HG03135 (cell line): ENCODE results near the gene TNFAIP3.
A peak's percentile ranks its signal among the peaks of the same experiment; 100 is the strongest.
"Not testable (repeated sequence)": the region's sequence is repeated elsewhere in the genome, so short reads cannot be mapped to it uniquely, and the experiment has no call there.

Experiments used
- ATAC-seq: cut with Tn5 transposase; IDR thresholded peaks from one replicate; pipeline ENCODE4 v1.9.1; 2021; ENCODE audit warnings: mild to moderate bottlenecking, moderate library complexity; ENCODE audit not compliant: unreplicated experiment

TNFAIP3 gene

GRCh38 chr6:137866914-137867684 is at the start of gene TNFAIP3:
TSS of gene TNFAIP3 (plus strand) at chr6:137867259. CDS start at chr6:137871228, 3,969 bp downstream.
- ATAC-seq = peak; percentile 70

DNA sequence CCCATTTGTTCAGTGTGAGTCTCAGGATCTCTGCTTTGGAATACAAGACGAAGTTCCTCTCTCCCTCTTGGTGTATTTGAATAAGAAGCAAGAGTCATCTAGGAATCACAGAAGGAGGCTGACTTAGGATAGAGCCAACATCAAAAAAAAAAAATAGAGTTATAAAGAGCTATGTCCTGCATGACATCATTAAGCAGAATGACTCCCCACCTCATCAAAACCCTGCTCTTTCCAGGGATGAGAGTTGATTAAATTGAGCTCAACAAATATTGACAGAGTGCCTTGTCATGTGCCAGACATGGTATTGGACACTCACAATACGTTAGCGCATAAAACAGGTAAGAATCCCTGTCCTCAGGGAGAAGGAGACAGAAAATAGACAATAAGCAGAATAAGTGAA is 48.6 kb upstream of the TNFAIP3 start:
- ATAC-seq = no peak

DNA sequence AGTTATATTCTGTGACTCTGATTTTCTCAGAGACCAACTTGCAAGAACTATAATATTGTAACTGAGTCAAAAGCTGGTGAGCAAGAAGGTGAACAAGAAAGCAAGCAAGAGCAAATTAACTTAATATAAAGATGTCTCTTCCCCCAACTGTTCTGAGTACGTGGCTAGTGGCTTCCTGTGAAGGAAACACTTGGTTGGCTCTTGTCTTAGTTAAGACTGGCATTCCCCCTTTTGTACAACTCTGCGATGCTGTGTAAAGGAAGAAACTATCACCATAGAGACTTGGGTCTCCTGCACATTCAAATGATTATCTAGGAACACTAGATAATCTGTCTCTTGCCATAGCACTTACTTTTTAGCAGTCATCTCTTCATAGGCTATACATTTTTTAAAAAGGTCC is 47.3 kb upstream of the TNFAIP3 start:
- peak; percentile 42 for ATAC-seq

- ATAC-seq = no peak
These were observed 46.6 kb upstream of the TNFAIP3 start for GRCh38 chr6:137820425-137820824.

GRCh38 chr6:137820952-137821351 is 46.1 kb upstream of the TNFAIP3 start:
- ATAC-seq = no peak

DNA sequence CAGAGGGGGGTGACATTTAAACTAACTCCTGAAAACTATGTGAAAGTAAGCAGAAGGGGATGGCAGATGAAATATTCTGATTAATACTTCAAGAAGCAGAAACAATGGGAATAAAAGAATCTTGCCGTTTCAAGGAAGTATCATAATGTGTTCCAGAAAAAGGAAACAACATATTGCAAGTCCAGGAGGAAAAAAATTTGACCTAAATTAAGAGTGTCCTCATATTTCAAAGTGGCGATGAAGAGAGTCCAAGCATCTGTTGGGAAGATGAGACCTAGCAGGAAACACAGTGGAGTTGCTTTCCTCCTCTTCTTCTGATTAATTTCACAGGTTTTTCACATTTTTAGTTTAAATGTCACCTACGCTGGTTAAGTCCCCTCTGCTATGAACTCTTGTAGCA is 45.6 kb upstream of the TNFAIP3 start:
- ATAC-seq = no peak

DNA sequence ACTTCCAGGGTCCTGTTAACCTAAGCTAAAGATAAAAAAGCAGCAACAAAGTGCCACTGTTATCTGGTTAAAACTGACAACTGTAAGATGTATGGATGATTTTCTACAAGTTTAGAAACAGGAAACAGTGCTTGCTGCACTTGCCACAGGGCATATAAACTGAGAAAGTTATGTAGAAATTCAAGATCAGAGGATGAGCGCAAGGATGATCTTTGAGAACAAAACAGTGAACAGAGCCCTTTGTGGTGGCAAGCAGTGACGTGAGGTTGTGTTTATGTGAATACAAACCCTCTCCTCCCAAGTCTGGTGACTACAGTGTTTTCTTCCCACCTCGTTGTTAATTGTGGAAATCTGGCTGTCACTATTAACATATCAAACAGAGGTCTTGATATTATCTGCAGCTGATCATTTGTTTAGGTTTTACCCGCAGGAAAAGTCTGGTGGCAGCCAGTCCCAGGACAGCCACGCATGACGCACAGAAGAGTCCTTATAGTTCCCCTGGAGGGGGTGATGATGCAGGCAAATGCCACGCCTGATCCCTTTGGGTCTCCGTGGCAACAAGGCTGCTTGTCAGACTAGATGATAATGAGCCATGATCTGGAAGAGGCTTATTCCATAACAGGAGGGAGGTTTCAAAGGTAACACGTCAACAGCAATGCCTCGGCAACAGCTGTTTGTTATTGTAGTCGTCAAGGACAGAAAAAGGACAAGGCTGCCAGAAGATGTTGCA is 43.1 kb upstream of the TNFAIP3 start:
- ATAC-seq = no peak

GRCh38 chr6:137824556-137824879 is 42.5 kb upstream of the TNFAIP3 start:
- no peak for ATAC-seq

DNA sequence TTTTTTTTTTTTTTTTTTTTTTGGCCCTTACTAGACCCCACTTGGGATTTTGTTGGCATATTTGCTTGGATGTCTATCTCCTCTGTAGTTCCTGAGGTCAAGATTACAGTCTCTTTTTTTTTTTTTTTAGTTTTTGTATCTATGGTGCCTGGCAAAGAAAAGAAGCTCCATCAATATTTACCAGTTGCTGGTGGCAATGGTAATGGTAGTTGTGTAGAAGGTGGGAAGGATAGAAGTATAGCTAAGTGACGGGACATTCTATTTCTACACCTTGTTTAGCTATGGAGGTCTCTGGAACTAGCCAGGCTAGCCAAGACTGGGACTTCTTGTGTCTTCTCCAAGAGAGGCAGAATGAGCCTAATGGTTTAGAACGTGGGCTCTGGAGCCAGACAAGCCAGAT is 42.2 kb upstream of the TNFAIP3 start:
- ATAC-seq = no peak

DNA sequence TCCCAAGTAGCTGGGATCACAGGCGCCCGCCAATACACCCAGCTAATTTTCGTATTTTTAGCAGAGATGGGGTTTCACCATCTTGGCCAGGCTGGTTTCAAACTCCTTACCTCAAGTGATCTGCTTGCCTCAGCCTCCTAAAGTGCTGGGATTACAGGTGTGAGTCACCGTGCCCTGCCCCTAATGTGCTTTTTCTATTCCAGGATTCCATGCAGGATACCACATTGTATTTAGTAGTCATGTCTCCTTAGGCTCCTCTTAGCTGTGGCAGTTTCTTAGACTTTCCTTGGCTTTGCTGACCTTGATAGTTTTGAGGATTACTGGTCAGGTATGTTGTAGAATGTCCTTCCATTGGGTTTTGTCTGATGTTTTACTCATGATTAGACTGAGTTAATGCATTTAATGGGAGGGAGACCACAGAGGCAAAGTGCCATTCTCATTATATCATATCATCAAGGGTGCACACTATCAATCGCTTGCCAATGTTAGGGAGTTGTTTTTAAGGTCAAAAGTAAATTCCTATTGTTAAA is 39.6 kb upstream of the TNFAIP3 start:
- ATAC-seq = no peak

DNA sequence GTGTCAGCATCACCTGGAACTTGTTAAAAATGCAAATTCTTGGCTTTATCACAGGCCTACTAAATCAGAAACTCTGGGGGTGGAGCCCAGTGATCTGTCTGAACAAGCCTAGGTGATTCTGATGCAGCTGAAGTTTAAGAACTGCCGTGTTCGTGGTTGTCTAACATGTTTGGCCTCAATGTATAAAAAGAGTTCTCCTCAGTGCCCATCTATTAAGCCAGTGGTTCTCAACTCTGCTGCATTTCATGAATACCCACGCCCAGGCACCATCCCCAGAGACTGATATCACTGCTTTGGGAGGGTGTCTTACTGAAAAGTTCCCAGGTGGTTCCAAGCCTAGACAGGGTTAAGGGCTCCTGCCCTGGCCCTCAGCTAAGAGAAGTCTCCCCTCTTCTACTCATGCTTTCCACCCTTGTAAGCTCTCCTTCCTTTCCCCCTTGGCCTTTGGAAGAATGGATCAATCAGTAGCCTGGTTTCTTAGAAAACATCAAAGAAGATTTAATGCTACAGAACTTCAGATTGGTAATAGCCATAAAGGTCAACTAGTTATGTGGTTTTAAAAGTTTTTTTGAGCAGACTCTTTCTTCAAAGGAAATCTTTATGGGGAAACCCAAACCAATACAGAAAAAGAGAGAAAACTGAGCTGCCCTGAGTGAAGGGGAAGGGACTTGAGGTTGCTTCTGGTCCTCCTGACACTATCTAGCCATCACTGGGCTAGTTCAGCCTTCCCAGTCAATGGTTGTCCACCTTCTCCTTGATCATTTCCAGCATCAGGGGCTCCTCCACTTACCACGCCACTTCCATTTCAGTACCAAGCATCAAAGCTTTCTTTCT is 38.9 kb upstream of the TNFAIP3 start:
- peak; percentile 62 for ATAC-seq

- ATAC-seq = no peak
These were observed 37.4 kb upstream of the TNFAIP3 start for GRCh38 chr6:137829641-137830083.

- no peak for ATAC-seq
These were observed 36.5 kb upstream of the TNFAIP3 start for GRCh38 chr6:137830511-137830911.

- ATAC-seq = no peak
These were observed 34.9 kb upstream of the TNFAIP3 start for GRCh38 chr6:137832110-137832509.

- ATAC-seq = no peak
These were observed 32.6 kb upstream of the TNFAIP3 start for GRCh38 chr6:137834508-137834907.

- no peak for ATAC-seq
These were observed 30.3 kb upstream of the TNFAIP3 start for GRCh38 chr6:137836788-137837187.

DNA sequence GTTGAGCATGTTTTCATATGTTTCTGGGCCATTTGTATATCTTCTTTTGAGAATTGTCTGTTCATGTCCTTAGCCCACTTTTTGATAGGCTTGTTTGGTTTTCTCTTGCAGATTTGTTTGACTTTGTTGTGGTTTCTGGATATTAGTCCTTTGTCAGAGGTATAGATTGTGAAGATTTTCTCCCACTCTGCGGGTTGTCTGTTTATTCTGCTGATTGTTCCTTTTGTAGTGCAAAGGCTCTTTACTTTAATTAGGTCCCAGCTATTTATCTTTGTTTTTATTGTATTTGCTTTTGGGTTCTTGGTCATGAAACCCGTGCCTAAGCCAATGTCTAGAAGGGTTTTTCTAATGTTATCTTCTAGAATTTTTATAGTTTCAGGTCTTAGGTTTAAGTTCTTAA is 29.0 kb upstream of the TNFAIP3 start:
- ATAC-seq = not testable (repeated sequence)

DNA sequence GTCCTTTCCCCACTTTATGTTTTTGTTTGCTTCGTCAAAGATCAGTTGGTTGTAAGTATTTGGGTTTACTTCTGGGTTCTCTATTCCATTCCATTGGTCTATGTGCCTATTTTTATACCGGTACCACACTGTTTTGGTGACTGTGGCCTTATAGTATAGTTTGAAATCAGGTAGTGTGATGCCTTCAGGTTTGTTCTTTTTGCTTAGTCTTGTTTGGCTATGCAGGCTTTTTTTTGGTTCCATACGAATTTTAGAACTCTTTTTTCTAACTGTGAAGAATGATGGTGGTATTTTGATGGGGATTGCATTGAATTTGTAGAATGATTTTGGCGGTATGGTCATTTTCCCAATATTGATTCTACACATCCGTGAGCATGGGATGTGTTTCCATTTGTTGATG is 28.5 kb upstream of the TNFAIP3 start:
- not testable (repeated sequence) for ATAC-seq

DNA sequence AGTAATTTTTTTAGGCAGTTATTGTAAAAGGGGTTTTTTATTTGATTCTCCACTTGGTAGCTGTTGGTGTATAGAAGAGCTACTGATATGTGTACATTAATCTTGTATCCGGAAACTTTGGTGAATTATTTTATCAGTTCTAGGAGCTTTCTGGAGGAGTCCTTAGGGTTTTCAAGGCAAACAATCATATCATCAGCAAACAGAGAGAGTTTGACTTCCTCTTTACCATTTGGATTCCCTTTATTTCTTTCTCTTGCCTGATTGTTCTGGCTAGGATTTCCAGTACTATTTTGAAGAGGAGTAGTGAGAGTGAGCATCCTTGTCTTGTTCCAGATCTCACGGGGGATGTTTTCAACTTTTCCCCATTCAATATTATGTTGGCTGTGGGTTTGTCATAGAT is 28.0 kb upstream of the TNFAIP3 start:
- no peak for ATAC-seq

- no peak for ATAC-seq
These were observed 26.8 kb upstream of the TNFAIP3 start for GRCh38 chr6:137840252-137840651.

GRCh38 chr6:137843211-137843610 is 23.8 kb upstream of the TNFAIP3 start:
- no peak for ATAC-seq
